Activated T-cell treated with anti-CD3 and anti-CD28 coated beads, Interleukin-2, amount 50 U/mL, for 48 hours (primary cell): ENCODE data around the gene TMA16.
"Not testable (repeated sequence)": the region's sequence is repeated elsewhere in the genome, so short reads cannot be mapped to it uniquely, and the experiment has no call there.

Experiments
- DNase-seq, 2 experiments: peaks; one replicate each; pipeline ENCODE4 v3.0.0-alpha.2; 2020

Gene TMA16

GRCh38 chr4:163523791-163524365, 29.4 kb downstream of the TMA16 start:
- DNase-seq = no peak

DNA sequence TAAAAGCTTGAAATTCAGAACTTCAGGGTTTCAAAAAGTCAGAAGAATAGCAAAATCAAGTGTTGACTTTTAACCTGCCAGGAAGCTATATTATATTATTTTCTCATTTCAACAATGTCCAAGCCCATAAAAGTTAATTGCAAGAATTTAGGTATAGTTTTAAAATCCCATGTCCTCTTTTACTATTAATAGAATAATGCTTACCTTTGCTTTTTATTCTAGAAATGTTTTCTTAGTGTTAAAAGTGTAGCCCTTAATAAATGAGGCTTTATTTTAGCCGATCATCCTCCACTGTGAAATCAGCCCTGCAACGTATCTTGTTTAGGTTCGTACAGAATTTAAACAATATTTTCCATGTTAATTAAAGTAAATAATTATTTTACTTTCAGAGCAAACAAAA, 31.5 kb downstream of the TMA16 start:
- DNase-seq = no peak

GRCh38 chr4:163527172-163527571, 32.7 kb downstream of the TMA16 start:
- DNase-seq = no peak

DNA sequence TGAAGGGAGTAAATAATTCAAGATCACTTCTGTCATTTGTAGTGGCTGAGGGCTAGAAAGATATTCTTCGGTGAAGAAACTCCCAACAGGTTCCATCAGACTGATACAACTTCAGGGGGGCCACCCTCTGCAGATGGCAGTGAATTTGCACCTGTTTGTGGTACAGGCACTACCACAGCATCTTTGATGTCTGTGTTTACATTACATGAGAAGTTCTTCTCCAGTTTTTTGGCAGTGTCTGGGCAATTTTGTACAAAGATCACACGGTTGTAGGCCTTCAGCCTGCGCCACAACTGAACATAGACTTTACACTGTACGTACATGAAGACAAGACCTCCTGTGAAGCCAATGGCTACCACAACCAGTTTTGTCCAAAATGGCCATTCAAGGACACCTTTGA, 34.2 kb downstream of the TMA16 start:
- DNase-seq = no peak

DNA sequence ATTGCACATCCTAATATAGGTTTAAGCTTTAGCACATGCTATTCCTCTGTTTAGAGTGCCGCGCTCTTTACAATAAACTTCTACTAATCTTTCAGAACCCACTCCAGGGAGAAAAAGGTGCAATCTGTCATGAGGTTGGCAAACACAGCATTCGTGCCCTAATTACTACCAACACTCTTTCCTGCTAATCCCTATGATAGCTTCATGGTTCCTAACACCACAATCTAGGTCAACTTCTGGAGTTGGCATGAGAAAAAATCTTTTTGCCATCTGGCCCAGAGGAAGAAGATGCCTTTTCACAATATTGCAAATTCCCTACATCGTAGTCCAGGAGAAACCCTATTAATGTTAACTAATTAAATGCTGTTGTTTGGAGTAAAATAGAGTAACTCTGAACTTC, 39.6 kb downstream of the TMA16 start:
- DNase-seq = no peak

DNA sequence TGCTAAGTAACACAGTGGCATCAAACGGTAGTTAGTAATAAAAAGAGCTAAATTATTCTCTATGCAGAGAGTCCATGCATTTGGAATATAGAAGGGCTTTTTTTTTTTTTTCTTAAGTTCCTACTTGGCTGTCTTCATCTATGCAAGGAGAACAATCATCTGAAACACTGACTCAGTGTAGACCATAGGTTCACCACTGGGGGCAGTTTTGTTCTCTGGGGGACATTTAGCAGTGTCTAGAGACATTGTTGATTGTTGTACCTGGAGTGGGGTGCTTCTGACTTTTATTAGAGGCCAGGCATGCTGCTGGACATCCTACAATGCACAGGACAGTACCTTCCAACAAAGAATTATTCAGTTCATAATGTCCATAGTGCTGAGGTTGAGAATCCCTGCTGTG, 41.2 kb downstream of the TMA16 start:
- no peak for DNase-seq

- DNase-seq = no peak
These were observed 41.6 kb downstream of the TMA16 start for GRCh38 chr4:163536091-163536490.

GRCh38 chr4:163537114-163537513, 42.6 kb downstream of the TMA16 start:
- DNase-seq = no peak

DNA sequence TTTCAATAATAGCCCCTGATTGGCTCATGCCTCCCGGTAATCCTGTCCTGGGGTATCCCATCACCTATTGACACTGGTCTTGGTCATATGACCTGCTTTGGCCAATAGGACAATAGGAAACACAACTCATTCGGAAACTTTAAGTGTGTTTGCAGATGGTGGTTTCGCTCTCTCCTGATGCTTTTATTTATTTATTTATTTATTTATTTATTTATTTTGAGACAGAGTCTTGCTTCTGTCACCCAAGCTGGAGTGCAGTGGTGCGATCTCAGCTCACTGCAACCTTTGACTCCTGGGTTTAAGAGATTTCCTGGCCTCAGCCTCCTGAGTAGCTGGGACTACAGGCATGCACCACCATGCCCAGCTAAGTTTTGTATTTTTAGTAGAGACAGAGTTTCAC, 44.3 kb downstream of the TMA16 start:
- DNase-seq = not testable (repeated sequence)

DNA sequence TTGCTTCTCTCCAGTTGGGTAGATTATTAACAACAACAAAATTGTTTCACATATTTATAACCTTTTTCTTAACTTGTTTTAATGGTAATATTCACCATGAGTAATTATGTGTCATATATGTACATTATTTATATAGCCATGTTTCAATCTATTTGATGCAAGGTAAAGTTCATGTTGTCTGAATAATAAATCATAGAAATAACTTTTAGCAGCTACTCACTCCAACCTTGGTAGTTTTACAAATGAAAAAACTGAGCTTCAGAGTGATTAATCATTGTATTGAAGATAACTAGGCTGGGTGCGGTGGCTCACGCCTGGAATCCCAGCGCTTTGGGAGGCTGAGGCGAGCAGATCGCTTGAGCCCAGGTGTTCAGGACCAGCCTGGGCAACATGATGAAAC, 46.0 kb downstream of the TMA16 start:
- no peak for DNase-seq

- no peak for DNase-seq
These were observed 46.5 kb downstream of the TMA16 start for GRCh38 chr4:163540977-163541376.

- no peak for DNase-seq
These were observed 47.8 kb downstream of the TMA16 start for GRCh38 chr4:163542275-163542674.

- peak; percentile 66 to 72 for DNase-seq
These were observed 50.0 kb downstream of the TMA16 start for GRCh38 chr4:163544407-163545038.

- no peak for DNase-seq
These were observed 54.2 kb downstream of the TMA16 start for GRCh38 chr4:163548481-163549243.

GRCh38 chr4:163550869-163551267, 56.4 kb downstream of the TMA16 start:
- DNase-seq = no peak

GRCh38 chr4:163553146-163553545, 58.7 kb downstream of the TMA16 start:
- no peak for DNase-seq

DNA sequence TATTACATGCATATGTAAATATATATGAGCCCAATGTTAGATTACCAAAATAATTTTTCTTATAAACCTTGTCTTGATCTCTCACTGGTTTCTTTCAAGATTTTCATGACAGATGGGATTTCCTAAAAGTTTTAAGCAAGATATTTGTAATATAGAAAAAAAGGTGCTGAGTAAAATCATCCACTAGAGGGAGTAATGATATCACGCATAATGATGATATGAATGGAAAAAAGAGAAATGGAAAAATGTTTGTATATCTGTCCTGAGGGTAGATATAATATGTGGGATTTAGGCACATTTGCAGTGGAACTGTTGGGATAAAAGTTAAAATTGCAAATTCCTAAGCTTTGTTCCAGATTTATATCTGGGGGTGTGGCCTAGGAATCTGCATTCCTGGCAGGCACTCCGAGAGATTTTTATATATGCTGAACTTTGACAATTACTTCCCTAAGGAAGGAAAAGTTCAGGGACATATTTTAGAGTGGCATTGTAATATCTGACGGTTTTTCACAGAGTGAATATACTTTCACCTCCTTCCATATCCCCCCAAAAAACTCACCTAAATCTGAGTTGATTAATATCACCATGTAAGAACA, 60.5 kb downstream of the TMA16 start:
- no peak for DNase-seq

GRCh38 chr4:163556177-163556576, 61.7 kb downstream of the TMA16 start:
- no peak for DNase-seq

- no peak for DNase-seq
These were observed 62.3 kb downstream of the TMA16 start for GRCh38 chr4:163556650-163557391.

GRCh38 chr4:163558539-163559044, 64.1 kb downstream of the TMA16 start:
- DNase-seq = no peak

DNA sequence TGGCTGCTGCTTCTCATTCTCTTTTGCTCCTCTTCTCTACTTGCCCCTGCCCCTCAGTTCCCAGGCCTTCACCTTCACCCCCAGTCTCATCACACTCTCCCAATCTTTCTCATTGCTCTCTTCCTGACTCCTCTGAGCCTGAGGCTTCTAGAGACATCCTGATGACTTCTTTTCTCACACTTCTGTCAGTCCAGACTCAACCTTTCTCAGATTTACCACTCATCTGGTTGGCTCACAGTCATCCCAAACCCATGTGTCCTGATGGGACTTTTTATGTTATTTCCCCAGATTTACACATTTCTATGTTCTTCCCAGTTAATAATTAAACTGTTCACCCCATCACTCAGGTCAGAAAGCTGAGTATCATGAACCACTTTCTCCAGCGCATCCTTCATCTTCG, 68.0 kb downstream of the TMA16 start:
- DNase-seq = no peak

GRCh38 chr4:163563592-163563991, 69.1 kb downstream of the TMA16 start:
- DNase-seq = no peak

DNA sequence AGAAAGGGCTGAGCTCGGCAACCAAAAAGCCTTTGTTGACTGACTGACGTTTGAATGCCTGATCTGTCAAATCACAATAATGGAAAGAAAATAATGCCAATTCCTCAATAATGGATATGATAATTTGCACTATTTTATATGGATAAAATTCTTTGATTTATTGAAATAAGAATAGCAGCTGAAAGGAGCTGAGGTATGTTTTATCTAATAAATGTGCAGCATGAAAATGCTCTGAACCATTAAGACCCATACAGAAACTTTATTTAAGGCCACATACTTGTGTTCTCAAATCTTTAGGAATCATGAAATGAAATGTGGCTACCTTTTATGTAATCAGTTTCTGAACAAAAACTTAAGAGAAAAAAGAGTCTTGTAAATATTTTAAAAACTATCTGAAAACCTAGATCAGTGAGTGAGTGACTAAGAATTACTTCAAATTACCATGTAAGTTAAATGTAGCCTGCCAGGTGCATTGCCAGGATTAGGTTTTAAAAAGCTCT, 69.8 kb downstream of the TMA16 start:
- no peak for DNase-seq
